ENCODE data around the gene ALKAL2. TPM values are rescaled to one million over a fixed set of nuclear protein-coding genes. Genes with fewer than 3 reads are reported as not detected.
A peak's percentile ranks its signal among the peaks of the same experiment; 100 is the strongest.

The ALKAL2 gene
- total RNA-seq, 1 donor from 2014 or later: not detected

DNA sequence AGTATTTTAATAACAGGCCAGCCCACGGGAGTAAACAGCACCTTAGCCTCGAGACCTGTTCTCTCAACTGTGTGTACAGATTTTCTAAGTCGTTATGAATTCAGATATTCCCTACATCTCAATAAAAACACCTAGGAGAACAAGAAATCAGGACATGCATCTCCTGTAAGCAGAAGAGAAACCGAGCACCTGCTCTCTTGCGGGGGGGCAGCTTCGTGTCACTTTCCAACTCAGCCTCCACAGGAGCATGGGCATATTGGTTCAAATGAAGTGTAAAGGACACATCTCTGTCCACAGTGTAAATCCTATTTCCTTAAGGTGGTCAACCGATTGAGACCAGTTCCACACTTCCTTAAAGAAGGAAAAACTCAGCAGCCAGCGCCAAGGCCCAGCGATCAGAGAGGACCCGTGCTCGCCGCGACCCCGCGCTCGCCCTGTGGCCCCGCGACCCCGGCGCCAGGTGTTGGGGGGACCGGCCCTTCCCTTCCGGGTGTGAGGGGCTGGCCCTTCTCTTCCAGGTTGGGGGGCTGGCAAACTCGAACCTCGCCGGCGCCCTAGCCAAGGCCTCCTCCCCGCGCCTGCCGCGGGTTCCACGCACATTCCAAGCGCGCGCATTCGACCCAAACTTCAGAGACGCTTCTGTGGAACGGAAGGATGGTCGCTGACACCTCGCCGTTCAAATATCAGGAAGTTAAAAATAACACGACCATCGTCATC, 24.7 kb downstream of the ALKAL2 start:
- H3K4me3 ChIP-seq (ENCODE audit: low read length in 3 of 3): peak overlapping the region; percentile 97 to 99 (median 99)
- no peaks in the 10 kb centered on the region for H3K9me3 ChIP-seq (ENCODE audit: control insufficient read depth in 3 of 3, low read length in 3 of 3)
- H3K27me3 ChIP-seq (ENCODE audit: control insufficient read depth in 3 of 3, insufficient read depth in 3 of 3, low read length in 3 of 3): no peaks in the 10 kb centered on the region
- peaks cover 0 to 2% (median 2%) of the 10 kb centered on the region in 3 donors for H3K36me3 ChIP-seq (ENCODE audit: control insufficient read depth in 3 of 3, insufficient read depth in 3 of 3, low read length in 3 of 3)
- H3K9ac ChIP-seq (ENCODE audit: low read depth in 1 of 3, low read length in 3 of 3): peak overlapping the region in 1 of 3 donors; percentile 84
- no peak overlapping the region for H3K27ac ChIP-seq (ENCODE audit: low read depth, low read length)
- peaks cover 11 to 20% (median 14%) of the 10 kb centered on the region in 3 donors for H3K4me1 ChIP-seq (ENCODE audit: control insufficient read depth in 3 of 3, insufficient read depth in 3 of 3, low read length in 3 of 3)

DNA sequence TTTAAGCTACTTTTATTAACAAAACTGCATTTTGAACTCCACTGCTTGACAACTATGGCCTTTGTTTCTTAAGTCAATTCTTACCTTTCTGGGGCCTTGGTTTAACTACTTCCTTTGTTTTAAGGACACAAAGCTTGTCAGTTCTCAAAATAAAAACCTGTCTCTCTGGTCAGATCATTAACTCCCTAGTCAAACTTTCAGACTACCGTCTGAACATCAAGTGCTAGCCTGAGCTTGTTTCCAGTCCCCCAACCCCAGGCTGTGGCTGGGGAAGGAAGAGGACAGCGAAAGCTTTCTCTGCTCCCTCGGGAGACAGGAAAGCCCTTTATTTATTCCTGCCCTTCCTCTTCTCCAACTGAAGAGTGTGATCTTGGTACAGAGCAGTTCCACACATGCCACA, 25.8 kb downstream of the ALKAL2 start:
- no peaks in the 10 kb centered on the region for H3K27me3 ChIP-seq (ENCODE audit: control insufficient read depth in 3 of 3, insufficient read depth in 3 of 3, low read length in 3 of 3)
- H3K9ac ChIP-seq (ENCODE audit: low read depth in 1 of 3, low read length in 3 of 3): no peak overlapping the region
- H3K9me3 ChIP-seq (ENCODE audit: control insufficient read depth in 3 of 3, low read length in 3 of 3): peaks cover 0 to 3% (median 0%) of the 10 kb centered on the region in 3 donors
- peaks cover 11 to 20% (median 14%) of the 10 kb centered on the region in 3 donors for H3K4me1 ChIP-seq (ENCODE audit: control insufficient read depth in 3 of 3, insufficient read depth in 3 of 3, low read length in 3 of 3)
- no peak overlapping the region for H3K4me3 ChIP-seq (ENCODE audit: low read length in 3 of 3)
- peaks cover 0 to 2% (median 2%) of the 10 kb centered on the region in 3 donors for H3K36me3 ChIP-seq (ENCODE audit: control insufficient read depth in 3 of 3, insufficient read depth in 3 of 3, low read length in 3 of 3)
- no peak overlapping the region for H3K27ac ChIP-seq (ENCODE audit: low read depth, low read length)

DNA sequence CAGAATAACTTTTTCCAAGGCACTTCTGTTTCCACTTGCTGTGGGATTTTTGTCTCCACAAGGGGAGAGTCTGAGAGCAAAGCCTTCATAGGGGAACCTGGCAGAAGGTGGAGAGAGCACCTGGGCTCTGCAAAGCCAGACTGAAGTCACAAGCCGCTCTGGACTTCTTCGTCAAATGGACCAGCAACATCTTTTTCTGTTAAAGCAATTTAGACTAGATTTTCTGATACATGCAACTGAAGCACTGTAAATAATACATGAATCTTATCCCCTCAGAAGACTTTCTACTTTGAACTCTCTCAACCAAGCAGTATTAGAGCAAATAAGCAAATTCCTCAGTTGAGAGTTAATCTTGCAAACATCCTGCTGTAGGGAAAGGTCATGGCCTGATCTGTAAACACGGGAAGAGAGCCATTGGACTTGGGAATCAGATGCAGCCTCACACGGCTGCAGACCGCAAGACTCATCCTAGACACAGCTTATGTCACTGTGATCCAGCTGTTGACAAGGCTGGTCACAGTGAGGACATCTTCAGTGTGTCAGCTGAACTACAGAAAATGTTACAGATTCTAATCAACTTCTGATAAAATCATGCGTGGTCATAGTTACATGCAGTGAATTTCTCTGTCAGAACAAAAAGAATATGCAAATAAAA, 27.3 kb downstream of the ALKAL2 start:
- peaks cover 0 to 2% (median 2%) of the 10 kb centered on the region in 3 donors for H3K36me3 ChIP-seq (ENCODE audit: control insufficient read depth in 3 of 3, insufficient read depth in 3 of 3, low read length in 3 of 3)
- no peak overlapping the region for H3K27ac ChIP-seq (ENCODE audit: low read depth, low read length)
- no peaks in the 10 kb centered on the region for H3K27me3 ChIP-seq (ENCODE audit: control insufficient read depth in 3 of 3, insufficient read depth in 3 of 3, low read length in 3 of 3)
- H3K9ac ChIP-seq (ENCODE audit: low read depth in 1 of 3, low read length in 3 of 3): no peak overlapping the region
- peaks cover 8 to 15% (median 10%) of the 10 kb centered on the region in 3 donors for H3K4me1 ChIP-seq (ENCODE audit: control insufficient read depth in 3 of 3, insufficient read depth in 3 of 3, low read length in 3 of 3)
- H3K4me3 ChIP-seq (ENCODE audit: low read length in 3 of 3): no peak overlapping the region
- H3K9me3 ChIP-seq (ENCODE audit: control insufficient read depth in 3 of 3, low read length in 3 of 3): peaks cover 0 to 3% (median 0%) of the 10 kb centered on the region in 3 donors

DNA sequence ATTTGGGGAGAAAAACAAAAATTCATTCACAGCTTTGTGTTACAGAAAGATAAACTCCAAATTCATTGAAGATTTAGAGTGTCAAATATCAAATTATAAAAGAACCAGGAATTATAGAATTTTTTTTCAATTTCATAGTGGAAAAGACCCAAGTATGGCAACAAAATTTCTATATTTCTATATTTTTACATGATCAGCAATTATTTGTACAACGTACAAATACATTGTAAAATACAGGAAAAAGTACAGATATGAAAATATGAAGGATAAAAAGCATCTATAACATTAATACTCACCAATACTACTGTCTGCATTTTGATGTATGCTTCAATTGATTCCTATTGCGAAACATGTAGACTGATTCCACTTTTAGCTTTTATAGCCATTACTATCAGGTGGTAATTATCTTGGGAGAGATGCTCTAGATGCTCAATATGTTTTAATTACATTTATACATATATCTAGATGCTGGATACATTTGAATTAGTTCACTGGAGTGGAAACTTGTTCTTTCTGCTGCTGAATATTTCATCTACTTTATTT, 28.0 kb downstream of the ALKAL2 start:
- Histone ChIP-seq H3K4me3 (ENCODE audit: low read length in 3 of 3) (no peak overlapping the region), H3K9me3 (ENCODE audit: control insufficient read depth in 3 of 3, low read length in 3 of 3) (peaks cover 0 to 3% (median 0%) of the 10 kb centered on the region in 3 donors), H3K27me3 (ENCODE audit: control insufficient read depth in 3 of 3, insufficient read depth in 3 of 3, low read length in 3 of 3) (no peaks in the 10 kb centered on the region), H3K4me1 (ENCODE audit: control insufficient read depth in 3 of 3, insufficient read depth in 3 of 3, low read length in 3 of 3) (peaks cover 3 to 13% (median 9%) of the 10 kb centered on the region in 3 donors), H3K36me3 (ENCODE audit: control insufficient read depth in 3 of 3, insufficient read depth in 3 of 3, low read length in 3 of 3) (peaks cover 0 to 2% (median 2%) of the 10 kb centered on the region in 3 donors), H3K27ac (ENCODE audit: low read depth, low read length) (no peak overlapping the region), H3K9ac (ENCODE audit: low read depth in 1 of 3, low read length in 3 of 3) (no peak overlapping the region)

DNA sequence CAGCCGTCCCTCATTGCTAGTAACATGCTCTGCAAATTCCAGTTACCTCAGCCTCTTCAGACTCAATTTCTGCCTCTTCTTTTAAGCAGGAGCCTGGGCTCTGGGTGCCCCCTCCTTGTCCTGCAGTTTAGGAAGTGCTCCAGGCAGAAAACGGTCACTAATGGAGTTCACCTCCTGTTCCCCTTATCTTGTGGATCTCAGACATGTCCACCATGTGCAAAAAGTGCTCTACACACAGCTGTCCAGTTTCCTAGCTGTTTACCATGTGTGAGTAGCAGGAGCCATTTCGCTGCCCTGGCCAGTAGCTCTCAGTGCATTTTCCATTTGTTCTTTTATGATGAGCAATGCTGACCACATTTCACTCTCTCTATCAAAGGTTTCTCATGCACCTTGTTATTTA, 29.0 kb downstream of the ALKAL2 start:
- peaks cover 3 to 9% (median 8%) of the 10 kb centered on the region in 3 donors for H3K4me1 ChIP-seq (ENCODE audit: control insufficient read depth in 3 of 3, insufficient read depth in 3 of 3, low read length in 3 of 3)
- no peak overlapping the region for H3K9ac ChIP-seq (ENCODE audit: low read depth in 1 of 3, low read length in 3 of 3)
- peaks cover 0 to 2% (median 2%) of the 10 kb centered on the region in 3 donors for H3K36me3 ChIP-seq (ENCODE audit: control insufficient read depth in 3 of 3, insufficient read depth in 3 of 3, low read length in 3 of 3)
- peaks cover 0 to 3% (median 0%) of the 10 kb centered on the region in 3 donors for H3K9me3 ChIP-seq (ENCODE audit: control insufficient read depth in 3 of 3, low read length in 3 of 3)
- no peaks in the 10 kb centered on the region for H3K27me3 ChIP-seq (ENCODE audit: control insufficient read depth in 3 of 3, insufficient read depth in 3 of 3, low read length in 3 of 3)
- H3K27ac ChIP-seq (ENCODE audit: low read depth, low read length): no peak overlapping the region
- no peak overlapping the region for H3K4me3 ChIP-seq (ENCODE audit: low read length in 3 of 3)

DNA sequence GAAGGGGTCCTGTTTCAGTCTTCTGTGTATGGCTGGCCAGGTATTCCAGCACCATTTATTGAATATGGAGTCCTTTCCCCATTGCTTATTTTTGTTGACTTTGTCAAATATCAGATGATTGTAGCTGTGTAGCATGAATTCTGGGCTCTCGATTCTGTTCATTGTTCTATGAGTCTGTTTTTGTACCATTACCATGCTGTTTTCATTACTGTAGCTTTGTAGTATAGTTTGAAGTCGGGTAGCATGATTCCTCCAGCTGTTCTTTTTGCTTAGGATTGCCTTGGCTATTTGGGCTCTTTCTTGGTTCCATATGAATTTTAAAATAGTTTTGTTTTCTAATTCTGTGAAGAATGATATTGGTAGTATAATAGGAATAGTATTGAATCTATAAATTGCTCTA, 30.0 kb downstream of the ALKAL2 start:
- Histone ChIP-seq H3K9me3 (ENCODE audit: control insufficient read depth in 3 of 3, low read length in 3 of 3) (peaks cover 0 to 3% (median 0%) of the 10 kb centered on the region in 3 donors), H3K27ac (ENCODE audit: low read depth, low read length) (no peak overlapping the region), H3K9ac (ENCODE audit: low read depth in 1 of 3, low read length in 3 of 3) (no peak overlapping the region), H3K4me3 (ENCODE audit: low read length in 3 of 3) (no peak overlapping the region), H3K36me3 (ENCODE audit: control insufficient read depth in 3 of 3, insufficient read depth in 3 of 3, low read length in 3 of 3) (peaks cover 0 to 2% (median 2%) of the 10 kb centered on the region in 3 donors), H3K4me1 (ENCODE audit: control insufficient read depth in 3 of 3, insufficient read depth in 3 of 3, low read length in 3 of 3) (no peaks in the 10 kb centered on the region), H3K27me3 (ENCODE audit: control insufficient read depth in 3 of 3, insufficient read depth in 3 of 3, low read length in 3 of 3) (no peaks in the 10 kb centered on the region)

DNA sequence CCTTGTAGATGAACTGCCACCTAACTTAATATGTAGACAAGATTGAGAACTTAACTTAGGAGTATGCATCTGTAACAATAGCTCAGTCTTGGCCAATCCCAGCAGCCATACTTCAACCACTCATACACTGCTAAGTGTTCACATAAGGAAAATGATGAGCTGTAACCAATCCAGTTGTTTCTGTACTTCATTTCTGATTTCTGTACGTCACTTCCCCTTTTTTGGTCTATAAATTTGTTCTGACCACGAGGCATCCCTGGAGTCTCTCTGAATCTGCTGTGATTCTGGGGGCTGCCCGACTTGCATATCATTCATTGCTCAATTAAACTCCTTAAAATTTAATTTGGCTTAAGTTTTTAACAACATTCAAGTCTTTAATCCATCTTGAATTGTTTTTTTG, 30.5 kb downstream of the ALKAL2 start:
- Histone ChIP-seq H3K4me1 (ENCODE audit: control insufficient read depth in 3 of 3, insufficient read depth in 3 of 3, low read length in 3 of 3) (no peaks in the 10 kb centered on the region), H3K27ac (ENCODE audit: low read depth, low read length) (no peak overlapping the region), H3K9me3 (ENCODE audit: control insufficient read depth in 3 of 3, low read length in 3 of 3) (peaks cover 0 to 3% (median 0%) of the 10 kb centered on the region in 3 donors), H3K4me3 (ENCODE audit: low read length in 3 of 3) (no peak overlapping the region), H3K27me3 (ENCODE audit: control insufficient read depth in 3 of 3, insufficient read depth in 3 of 3, low read length in 3 of 3) (no peaks in the 10 kb centered on the region), H3K9ac (ENCODE audit: low read depth in 1 of 3, low read length in 3 of 3) (no peak overlapping the region), H3K36me3 (ENCODE audit: control insufficient read depth in 3 of 3, insufficient read depth in 3 of 3, low read length in 3 of 3) (peaks cover 0 to 2% (median 2%) of the 10 kb centered on the region in 3 donors)

DNA sequence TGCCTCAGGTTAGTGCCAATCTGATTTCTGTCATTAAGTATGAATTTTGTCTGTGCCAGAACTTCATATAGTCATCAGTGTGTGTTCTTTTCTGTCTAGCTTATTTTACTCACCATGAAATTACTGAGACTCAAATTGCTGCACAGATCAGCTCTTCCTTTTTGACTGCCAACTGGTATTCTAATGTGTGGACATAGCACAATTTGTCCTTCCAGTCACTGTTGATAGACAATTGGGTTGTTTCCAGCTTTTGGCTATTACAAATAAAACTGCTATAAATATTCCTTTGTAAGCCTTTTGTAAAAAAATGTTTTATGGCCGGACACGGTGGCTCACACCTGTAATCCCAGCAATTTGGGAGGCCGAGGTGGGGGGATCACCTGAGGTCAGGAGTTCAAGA, 31.8 kb downstream of the ALKAL2 start:
- H3K4me3 ChIP-seq (ENCODE audit: low read length in 3 of 3): no peak overlapping the region
- no peak overlapping the region for H3K9ac ChIP-seq (ENCODE audit: low read depth in 1 of 3, low read length in 3 of 3)

DNA sequence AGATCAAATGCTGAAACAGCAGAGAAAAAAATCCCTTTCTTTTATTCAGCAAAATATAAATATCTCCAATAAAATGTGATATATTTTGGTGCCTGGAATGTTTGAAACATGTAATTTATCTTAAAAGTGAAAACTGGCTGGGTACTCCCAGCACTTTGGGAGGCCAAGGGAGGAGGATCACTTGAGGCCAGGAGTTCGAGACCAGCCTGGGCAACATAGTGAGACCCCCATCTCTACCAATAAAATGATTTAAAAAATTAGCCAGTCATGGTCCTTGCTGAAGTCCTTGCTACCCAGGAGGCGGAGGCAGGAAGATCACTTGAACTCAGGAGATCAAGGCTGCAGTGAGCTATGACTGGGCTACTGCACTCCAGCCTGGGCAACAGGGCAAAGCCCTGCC, 32.7 kb downstream of the ALKAL2 start:
- no peaks in the 10 kb centered on the region for H3K27me3 ChIP-seq (ENCODE audit: control insufficient read depth in 3 of 3, insufficient read depth in 3 of 3, low read length in 3 of 3)

More for the DNA sequence above, 31.8 kb downstream of the ALKAL2 start:
- H3K36me3 ChIP-seq (ENCODE audit: control insufficient read depth in 3 of 3, insufficient read depth in 3 of 3, low read length in 3 of 3): peaks cover 0 to 3% (median 2%) of the 10 kb centered on the region in 3 donors
- no peaks in the 10 kb centered on the region for H3K4me1 ChIP-seq (ENCODE audit: control insufficient read depth in 3 of 3, insufficient read depth in 3 of 3, low read length in 3 of 3)
- H3K9me3 ChIP-seq (ENCODE audit: control insufficient read depth in 3 of 3, low read length in 3 of 3): peaks cover 0 to 3% (median 0%) of the 10 kb centered on the region in 3 donors
- no peak overlapping the region for H3K27ac ChIP-seq (ENCODE audit: low read depth, low read length)
- H3K27me3 ChIP-seq (ENCODE audit: control insufficient read depth in 3 of 3, insufficient read depth in 3 of 3, low read length in 3 of 3): no peaks in the 10 kb centered on the region

DNA sequence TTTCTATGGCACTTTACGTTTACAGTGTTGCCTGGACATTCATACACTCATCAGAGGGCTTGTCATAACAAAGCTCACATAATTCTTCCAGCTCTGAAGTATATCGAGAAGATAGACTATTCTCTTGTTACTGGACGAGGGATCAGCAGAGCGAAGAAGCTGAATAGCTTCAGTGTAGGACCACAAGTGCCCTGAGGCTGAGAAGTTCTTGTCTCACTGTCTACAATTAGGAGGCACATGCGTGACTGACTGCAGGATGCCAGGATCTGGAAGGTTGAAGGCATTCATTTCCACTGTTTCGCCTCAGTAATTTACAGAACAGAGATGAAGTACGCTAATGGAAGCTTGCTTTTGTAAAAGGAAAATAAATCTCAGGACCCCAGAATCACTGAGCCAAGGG, 33.6 kb downstream of the ALKAL2 start:
- Histone ChIP-seq H3K9ac (ENCODE audit: low read depth in 1 of 3, low read length in 3 of 3) (no peak overlapping the region), H3K4me3 (ENCODE audit: low read length in 3 of 3) (no peak overlapping the region), H3K27me3 (ENCODE audit: control insufficient read depth in 3 of 3, insufficient read depth in 3 of 3, low read length in 3 of 3) (no peaks in the 10 kb centered on the region)

More for the DNA sequence above, 32.7 kb downstream of the ALKAL2 start:
- H3K36me3 ChIP-seq (ENCODE audit: control insufficient read depth in 3 of 3, insufficient read depth in 3 of 3, low read length in 3 of 3): peaks cover 0 to 3% (median 0%) of the 10 kb centered on the region in 3 donors
- H3K4me3 ChIP-seq (ENCODE audit: low read length in 3 of 3): no peak overlapping the region
- H3K9ac ChIP-seq (ENCODE audit: low read depth in 1 of 3, low read length in 3 of 3): no peak overlapping the region
- H3K9me3 ChIP-seq (ENCODE audit: control insufficient read depth in 3 of 3, low read length in 3 of 3): peaks cover 0 to 3% (median 0%) of the 10 kb centered on the region in 3 donors
- H3K4me1 ChIP-seq (ENCODE audit: control insufficient read depth in 3 of 3, insufficient read depth in 3 of 3, low read length in 3 of 3): no peaks in the 10 kb centered on the region
- no peak overlapping the region for H3K27ac ChIP-seq (ENCODE audit: low read depth, low read length)

More for the DNA sequence above, 33.6 kb downstream of the ALKAL2 start:
- Histone ChIP-seq H3K4me1 (ENCODE audit: control insufficient read depth in 3 of 3, insufficient read depth in 3 of 3, low read length in 3 of 3) (no peaks in the 10 kb centered on the region), H3K27ac (ENCODE audit: low read depth, low read length) (no peak overlapping the region), H3K9me3 (ENCODE audit: control insufficient read depth in 3 of 3, low read length in 3 of 3) (peaks cover 0 to 3% (median 0%) of the 10 kb centered on the region in 3 donors), H3K36me3 (ENCODE audit: control insufficient read depth in 3 of 3, insufficient read depth in 3 of 3, low read length in 3 of 3) (peaks cover 0 to 8% (median 6%) of the 10 kb centered on the region in 3 donors)

All from skeletal muscle tissue (tissue), 4 donors.